ENCODE results near the gene DGLUCY.

DNA sequence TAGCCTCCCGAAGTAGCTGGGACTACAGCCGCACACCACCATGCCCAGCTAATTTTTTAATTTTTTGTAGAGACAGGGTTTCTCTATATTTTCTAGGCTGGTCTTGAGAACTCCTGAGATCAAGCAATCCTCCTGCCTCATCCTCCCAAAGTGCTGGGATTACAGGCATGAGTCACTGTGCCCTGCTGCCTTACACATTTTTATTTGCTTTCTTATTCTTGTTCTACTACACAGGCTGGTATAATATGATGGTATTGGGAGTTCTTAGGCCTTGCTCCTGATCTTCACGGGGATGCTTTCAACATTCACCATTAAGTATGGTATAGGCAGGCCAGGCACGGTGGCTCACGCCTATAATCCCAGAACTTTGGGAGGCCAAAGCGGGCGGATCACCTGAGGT lies 21.2 kb downstream of the DGLUCY start:
- TF ChIP-seq, protein P1, sequence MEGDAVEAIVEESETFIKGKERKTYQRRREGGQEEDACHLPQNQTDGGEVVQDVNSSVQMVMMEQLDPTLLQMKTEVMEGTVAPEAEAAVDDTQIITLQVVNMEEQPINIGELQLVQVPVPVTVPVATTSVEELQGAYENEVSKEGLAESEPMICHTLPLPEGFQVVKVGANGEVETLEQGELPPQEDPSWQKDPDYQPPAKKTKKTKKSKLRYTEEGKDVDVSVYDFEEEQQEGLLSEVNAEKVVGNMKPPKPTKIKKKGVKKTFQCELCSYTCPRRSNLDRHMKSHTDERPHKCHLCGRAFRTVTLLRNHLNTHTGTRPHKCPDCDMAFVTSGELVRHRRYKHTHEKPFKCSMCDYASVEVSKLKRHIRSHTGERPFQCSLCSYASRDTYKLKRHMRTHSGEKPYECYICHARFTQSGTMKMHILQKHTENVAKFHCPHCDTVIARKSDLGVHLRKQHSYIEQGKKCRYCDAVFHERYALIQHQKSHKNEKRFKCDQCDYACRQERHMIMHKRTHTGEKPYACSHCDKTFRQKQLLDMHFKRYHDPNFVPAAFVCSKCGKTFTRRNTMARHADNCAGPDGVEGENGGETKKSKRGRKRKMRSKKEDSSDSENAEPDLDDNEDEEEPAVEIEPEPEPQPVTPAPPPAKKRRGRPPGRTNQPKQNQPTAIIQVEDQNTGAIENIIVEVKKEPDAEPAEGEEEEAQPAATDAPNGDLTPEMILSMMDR (IDR thresholded peaks at IDR 0.05; ENCODE audit: poor library complexity) = no peak
- no peak for TF ChIP-seq EZH2phosphoT487 (IDR thresholded peaks at IDR 0.05; ENCODE audit: low read depth, severe bottlenecking, unreplicated experiment)
